GM12878 (cell line): ENCODE results near the gene ATP6V1G3. TPM values are rescaled to one million over a fixed set of nuclear protein-coding genes. Genes with fewer than 3 reads are reported as not detected.
A peak's percentile ranks its signal among the peaks of the same experiment; 100 is the strongest.

Experiments
- BMI1 ChIP-seq: fragments of 450-650 bp; IDR thresholded peaks from 2 replicates; pipeline ENCODE4 v1.6.1; 2016; ENCODE audit warnings: mild to moderate bottlenecking, moderate library complexity, borderline replicate concordance
- CBX5 ChIP-seq: sonication (generic); IDR thresholded peaks from 2 replicates; pipeline ENCODE4 v1.6.1; 2016; ENCODE audit warnings: low read depth, moderate library complexity, mild to moderate bottlenecking, inconsistent platforms
- DPF2 ChIP-seq: fragments of 450-650 bp; IDR thresholded peaks from 2 replicates; pipeline ENCODE4 v1.6.1; 2017; ENCODE audit warnings: mild to moderate bottlenecking
- EGR1 ChIP-seq, 2 experiments: IDR thresholded peaks; 1 replicate in 1 of 2; 2 replicates in 1 of 2; pipeline ENCODE4 v1.6.1; 2011 to 2012; ENCODE audit warnings: low read depth in 2 of 2, low read length in 2 of 2, borderline replicate concordance in 1 of 2, mild to moderate bottlenecking in 1 of 2, moderate library complexity in 1 of 2
- EP300 ChIP-seq, 2 experiments: fragments of 150-350 bp in 1 of 2; IDR thresholded peaks; 2 replicates each; pipeline ENCODE4 v1.6.1; 2011 to 2012; ENCODE audit warnings: low read depth in 2 of 2, low read length in 2 of 2, borderline replicate concordance in 1 of 2, improper control_type of control experiment in 1 of 2, inconsistent platforms in 1 of 2; ENCODE audit not compliant: control insufficient read depth in 1 of 2
- EZH2 ChIP-seq: IDR thresholded peaks from 2 replicates; pipeline ENCODE4 v1.6.1; 2012; ENCODE audit warnings: low read depth, mild to moderate bottlenecking, control low read depth, inconsistent platforms, low read length, borderline replicate concordance; ENCODE audit not compliant: control insufficient read depth
- GABPA ChIP-seq: IDR thresholded peaks from 2 replicates; pipeline ENCODE4 v1.6.1; 2014; ENCODE audit warnings: antibody characterized with exemption, low read depth, mild to moderate bottlenecking, inconsistent platforms
- GATAD2B ChIP-seq: fragments of 450-650 bp; conservative IDR thresholded peaks from 2 replicates; pipeline ENCODE4 v1.6.1; 2017; ENCODE audit warnings: low read depth, mild to moderate bottlenecking, moderate library complexity
- HSF1 ChIP-seq: fragments of 150-350 bp; IDR thresholded peaks from 2 replicates; pipeline ENCODE4 v1.6.1; 2014; ENCODE audit warnings: mild to moderate bottlenecking, low read depth, low read length
- IRF4 ChIP-seq: IDR thresholded peaks from 2 replicates; pipeline ENCODE4 v1.6.1; 2011; ENCODE audit warnings: low read depth, low read length
- KLF5 ChIP-seq: fragments of 450-650 bp; IDR thresholded peaks from 2 replicates; pipeline ENCODE4 v1.6.1; 2014; ENCODE audit warnings: mild to moderate bottlenecking; ENCODE audit not compliant: partially characterized antibody
- MEF2B ChIP-seq: fragments of 450-650 bp; IDR thresholded peaks from 2 replicates; pipeline ENCODE4 v1.6.1; 2018; ENCODE audit warnings: mild to moderate bottlenecking, moderate library complexity; ENCODE audit not compliant: partially characterized antibody, poor library complexity, severe bottlenecking
- MTA2 ChIP-seq: fragments of 450-650 bp; IDR thresholded peaks from 2 replicates; pipeline ENCODE4 v1.6.1; 2016; ENCODE audit warnings: low read depth, mild to moderate bottlenecking, moderate library complexity
- MXI1 ChIP-seq: fragments of 150-350 bp; IDR thresholded peaks from 2 replicates; pipeline ENCODE4 v1.6.1; 2011; ENCODE audit warnings: low read depth, mild to moderate bottlenecking, inconsistent platforms, low read length, improper control_type of control experiment
- POU2F2 ChIP-seq: IDR thresholded peaks from 3 replicates; pipeline ENCODE4 v1.6.1; 2011; ENCODE audit warnings: low read depth, mild to moderate bottlenecking, low read length, borderline replicate concordance
- RB1 ChIP-seq: fragments of 450-650 bp; formaldehyde crosslinking; IDR thresholded peaks from 2 replicates; pipeline ENCODE4 v1.6.1; 2017; ENCODE audit warnings: mild to moderate bottlenecking, borderline replicate concordance
- RUNX3 ChIP-seq: IDR thresholded peaks from 2 replicates; pipeline ENCODE4 v1.6.1; 2012; ENCODE audit warnings: low read length, inconsistent platforms
- SKIL ChIP-seq: fragments of 450-650 bp; IDR thresholded peaks from 2 replicates; pipeline ENCODE4 v1.6.1; 2017; ENCODE audit warnings: mild to moderate bottlenecking, low read depth, inconsistent platforms; ENCODE audit not compliant: poor library complexity, severe bottlenecking
- SUPT20H ChIP-seq: IDR thresholded peaks from 2 replicates; pipeline ENCODE4 v1.6.1; 2011; ENCODE audit warnings: low read depth, mild to moderate bottlenecking, low read length, moderate library complexity, borderline replicate concordance; ENCODE audit not compliant: control insufficient read depth
- TBL1XR1 ChIP-seq: IDR thresholded peaks from 2 replicates; pipeline ENCODE4 v1.6.1; 2012; ENCODE audit warnings: low read depth, low read length, improper control_type of control experiment
- YY1 ChIP-seq: IDR thresholded peaks from 2 replicates; pipeline ENCODE4 v1.6.1; 2011; ENCODE audit warnings: low read depth, mild to moderate bottlenecking, low read length
- ZBTB33 ChIP-seq: fragments of 450-650 bp; IDR thresholded peaks from 2 replicates; pipeline ENCODE4 v1.6.1; 2017; ENCODE audit warnings: mild to moderate bottlenecking
- ZNF384 ChIP-seq: IDR thresholded peaks from 2 replicates; pipeline ENCODE4 v1.6.1; 2012; ENCODE audit warnings: low read depth, mild to moderate bottlenecking, low read length, improper control_type of control experiment, borderline replicate concordance
- polyA plus RNA-seq, 11 experiments: library from polyadenylated mRNA; depleted of rRNA in 4 of 11; unstranded in 6 of 11; stranded (reverse) in 5 of 11; fragments of >200 nt; fragmentation: Nextera tagmentation in 4 of 11; fragmentation: Illumina TruSeq in 1 of 11; extraction: Ambion mirVana in 4 of 11; extraction: Trizol in 1 of 11; gene quantifications; 1 replicate in 1 of 11; 2 replicates in 10 of 11; pipeline versions ENCODE4 v1.2.1 to v1.2.3, GENCODE V29; 2011 to 2016; ENCODE audit warnings: inconsistent platforms in 2 of 11, missing spikeins in 2 of 11, low read depth in 1 of 11
- total RNA-seq, 4 experiments: library from RNA; depleted of rRNA in 3 of 4; stranded (reverse); fragments of >200 nt in 3 of 4; fragmentation: Illumina TruSeq in 1 of 4; extraction: Trizol in 1 of 4; gene quantifications; 2 replicates each; pipeline versions ENCODE4 v1.2.1 to v1.2.3, GENCODE V29; 2013 to 2021

The ATP6V1G3 gene
- total and polyA plus RNA-seq, 10 of the 15 experiments (the other 5 are each of a cell fraction or from before 2014, with no cell fraction given) = 0.22 TPM; not detected in 9

GRCh38 chr1:198556971-198557370 is 16.5 kb upstream of the ATP6V1G3 start (continued):
- TF ChIP-seq POU2F2 (peak; percentile 70; the same call in 1 of the 3 replicates), SKIL (peak; percentile 55), EP300 (IDR thresholded peaks at IDR 0.05; ENCODE audit: borderline replicate concordance in 1 of 2, control insufficient read depth in 1 of 2, low read depth in 2 of 2, low read length in 2 of 2) (0 out of 4 replicates have a peak, but pooled peaks of 1 of the 2 experiments have one; percentile 43), EGR1 (IDR thresholded peaks at IDR 0.05; ENCODE audit: borderline replicate concordance in 1 of 2, low read depth in 2 of 2, low read length in 2 of 2) (0 out of 3 replicates have a peak, but pooled peaks of 1 of the 2 experiments have one; percentile 16), EZH2 (no peak), HSF1 (no peak), MXI1 (no peak), TBL1XR1 (no peak), CBX5 (0 out of 2 replicates have a peak, but pooled peaks have one; percentile 28), KLF5 (no peak), GATAD2B (0 out of 2 replicates have a peak, but pooled peaks have one; percentile 47), SUPT20H (no peak), MTA2 (peak; percentile 73), BMI1 (0 out of 2 replicates have a peak, but pooled peaks have one; percentile 25), RB1 (no peak), ZNF384 (no peak), DPF2 (peak; percentile 70), RUNX3 (peak; percentile 56), IRF4 (peak; percentile 76), ZBTB33 (no peak), MEF2B (peak; percentile 45), YY1 (no peak), GABPA (peak; percentile 74)
